ENCODE measurements around the gene PARP1. TPM values are rescaled to one million over a fixed set of nuclear protein-coding genes. Genes with fewer than 3 reads are reported as not detected.

PARP1 gene
- total RNA-seq, 1 donor from 2014 or later, result 168 TPM

DNA sequence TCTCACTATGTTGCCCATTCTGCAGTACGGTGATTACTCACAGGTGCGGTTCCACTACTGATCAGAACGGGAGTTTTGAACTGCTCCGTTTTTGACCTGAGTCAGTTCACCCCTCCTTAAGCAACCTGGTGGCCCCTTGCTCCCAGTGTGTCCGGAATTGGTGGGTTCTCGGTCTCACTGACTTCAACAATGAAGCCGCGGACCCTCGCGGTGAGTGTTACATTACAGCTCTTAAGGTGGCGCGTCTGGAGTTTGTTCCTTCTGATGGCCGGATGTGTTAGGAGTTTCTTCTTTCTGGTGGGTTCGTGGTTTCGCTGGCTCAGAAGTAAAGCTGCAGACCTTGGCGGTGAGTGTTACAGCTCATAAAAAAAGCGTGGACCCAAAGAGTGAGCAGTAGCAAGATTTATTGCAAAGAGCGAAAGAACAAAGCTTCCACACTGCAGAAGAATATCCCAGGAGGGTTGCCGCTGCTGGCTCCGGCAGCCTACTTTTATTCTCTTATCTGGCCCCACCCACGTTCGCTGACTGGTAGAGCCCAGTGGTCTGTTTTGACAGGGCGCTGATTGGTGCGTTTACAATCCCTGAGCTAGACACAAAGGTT lies 17.6 kb upstream of the PARP1 start:
- peaks cover 2% of the 10 kb centered on the region for H3K27me3 Mint-ChIP-seq (ENCODE audit: unreplicated experiment)
- no peak for DNase-seq
- H3K27ac Mint-ChIP-seq (ENCODE audit: unreplicated experiment), result no peak overlapping the region
- H3K36me3 Mint-ChIP-seq (ENCODE audit: unreplicated experiment), result peaks cover 6% of the 10 kb centered on the region
- peaks cover 4% of the 10 kb centered on the region for H3K9me3 Mint-ChIP-seq (ENCODE audit: unreplicated experiment)
- H3K4me3 Mint-ChIP-seq (ENCODE audit: unreplicated experiment), result no peak overlapping the region
- H3K4me1 Mint-ChIP-seq (ENCODE audit: low read depth, unreplicated experiment), result peaks cover 21% of the 10 kb centered on the region
- TF ChIP-seq, protein P1, sequence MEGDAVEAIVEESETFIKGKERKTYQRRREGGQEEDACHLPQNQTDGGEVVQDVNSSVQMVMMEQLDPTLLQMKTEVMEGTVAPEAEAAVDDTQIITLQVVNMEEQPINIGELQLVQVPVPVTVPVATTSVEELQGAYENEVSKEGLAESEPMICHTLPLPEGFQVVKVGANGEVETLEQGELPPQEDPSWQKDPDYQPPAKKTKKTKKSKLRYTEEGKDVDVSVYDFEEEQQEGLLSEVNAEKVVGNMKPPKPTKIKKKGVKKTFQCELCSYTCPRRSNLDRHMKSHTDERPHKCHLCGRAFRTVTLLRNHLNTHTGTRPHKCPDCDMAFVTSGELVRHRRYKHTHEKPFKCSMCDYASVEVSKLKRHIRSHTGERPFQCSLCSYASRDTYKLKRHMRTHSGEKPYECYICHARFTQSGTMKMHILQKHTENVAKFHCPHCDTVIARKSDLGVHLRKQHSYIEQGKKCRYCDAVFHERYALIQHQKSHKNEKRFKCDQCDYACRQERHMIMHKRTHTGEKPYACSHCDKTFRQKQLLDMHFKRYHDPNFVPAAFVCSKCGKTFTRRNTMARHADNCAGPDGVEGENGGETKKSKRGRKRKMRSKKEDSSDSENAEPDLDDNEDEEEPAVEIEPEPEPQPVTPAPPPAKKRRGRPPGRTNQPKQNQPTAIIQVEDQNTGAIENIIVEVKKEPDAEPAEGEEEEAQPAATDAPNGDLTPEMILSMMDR (IDR thresholded peaks at IDR 0.05; ENCODE audit: partially characterized antibody, unreplicated experiment), result no peak

DNA sequence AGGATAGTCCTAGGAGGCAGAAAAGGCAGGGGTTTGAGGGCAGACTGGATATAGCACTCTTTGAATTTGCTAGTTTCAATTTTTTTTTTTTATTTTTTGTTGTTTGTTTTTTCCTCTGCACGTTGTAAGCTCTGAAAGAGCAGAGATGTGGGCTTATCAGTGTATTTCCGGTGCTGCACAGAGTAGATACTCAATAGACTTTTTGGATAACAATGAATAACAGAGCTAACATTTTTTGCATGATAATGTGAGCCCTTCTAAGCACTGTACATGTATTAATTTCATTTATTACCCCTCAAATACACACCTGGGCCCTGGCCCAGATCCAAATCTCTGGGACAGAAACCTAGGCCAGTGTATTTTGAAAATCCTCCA lies 17.1 kb upstream of the PARP1 start:
- TF ChIP-seq, protein P1 (IDR thresholded peaks at IDR 0.05; ENCODE audit: partially characterized antibody, unreplicated experiment), result no peak
- Mint-ChIP-seq H3K27ac (ENCODE audit: unreplicated experiment) (no peak overlapping the region), H3K27me3 (ENCODE audit: unreplicated experiment) (peaks cover 2% of the 10 kb centered on the region), H3K9me3 (ENCODE audit: unreplicated experiment) (peaks cover 6% of the 10 kb centered on the region), H3K4me1 (ENCODE audit: low read depth, unreplicated experiment) (peaks cover 20% of the 10 kb centered on the region), H3K36me3 (ENCODE audit: unreplicated experiment) (peaks cover 6% of the 10 kb centered on the region), H3K4me3 (ENCODE audit: unreplicated experiment) (no peak overlapping the region)
- DNase-seq, result no peak

DNA sequence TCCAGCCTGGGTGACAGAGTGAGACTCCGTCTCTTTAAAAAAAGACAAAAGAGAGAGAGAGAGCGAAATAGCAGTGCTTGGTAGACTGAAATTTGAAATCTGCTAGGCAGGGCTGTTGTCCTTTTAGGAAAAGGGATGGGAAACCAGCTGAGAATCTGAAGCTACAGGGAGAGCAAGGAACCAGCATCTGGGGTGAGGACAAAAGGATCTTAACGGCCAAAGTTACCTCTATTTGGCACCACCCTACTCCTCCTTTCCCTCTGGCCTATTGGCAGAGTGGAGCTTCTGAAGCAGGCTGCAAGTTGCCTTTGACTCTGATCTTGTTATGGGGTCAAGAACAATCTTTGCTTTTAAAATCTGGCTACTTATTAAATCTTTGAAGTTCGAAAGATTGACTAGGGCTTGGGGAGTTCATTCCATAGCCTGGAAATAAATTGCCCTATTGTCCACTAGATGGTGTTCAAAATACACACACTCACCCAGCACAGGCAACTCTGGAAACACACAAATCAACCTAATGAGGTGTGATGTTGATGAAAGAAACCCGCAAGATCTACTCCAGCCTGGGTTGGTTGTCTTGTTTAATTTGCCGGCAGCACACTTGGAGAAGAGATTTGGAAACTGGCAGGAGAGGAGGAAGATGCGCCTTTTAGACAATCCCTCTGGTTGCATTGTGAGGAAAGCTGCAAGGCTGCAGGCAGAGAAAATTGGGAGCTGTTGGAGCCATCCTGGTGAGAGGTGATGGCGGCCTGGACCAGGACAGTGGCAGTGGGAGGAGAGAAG lies 16.5 kb upstream of the PARP1 start:
- Mint-ChIP-seq H3K27me3 (ENCODE audit: unreplicated experiment) (peaks cover 3% of the 10 kb centered on the region), H3K4me1 (ENCODE audit: low read depth, unreplicated experiment) (peaks cover 20% of the 10 kb centered on the region), H3K4me3 (ENCODE audit: unreplicated experiment) (no peak overlapping the region), H3K27ac (ENCODE audit: unreplicated experiment) (no peak overlapping the region), H3K9me3 (ENCODE audit: unreplicated experiment) (peaks cover 6% of the 10 kb centered on the region), H3K36me3 (ENCODE audit: unreplicated experiment) (peaks cover 6% of the 10 kb centered on the region)
- TF ChIP-seq, protein P1 (IDR thresholded peaks at IDR 0.05; ENCODE audit: partially characterized antibody, unreplicated experiment), result peak; percentile 68
- DNase-seq, result no peak

DNA sequence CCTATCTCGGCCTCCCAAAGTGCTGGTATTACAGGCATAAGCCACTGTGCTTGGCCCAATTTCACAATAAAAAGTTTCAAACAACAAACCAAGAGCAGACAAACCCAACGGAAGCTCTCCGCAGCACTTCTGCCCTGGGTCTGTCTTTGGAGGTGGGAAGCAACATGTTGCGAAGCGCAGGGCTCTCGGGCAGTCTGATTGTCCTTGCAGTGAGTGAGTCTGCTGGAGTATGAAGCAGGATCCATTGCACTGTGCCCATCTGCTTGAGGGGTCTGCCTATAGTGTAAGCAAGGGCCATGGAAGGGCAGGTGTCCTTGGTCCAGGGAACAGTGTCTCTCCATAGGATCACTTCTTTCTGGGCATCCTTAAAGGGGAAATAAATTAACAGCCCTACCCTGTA lies 14.6 kb upstream of the PARP1 start:
- peaks cover 4% of the 10 kb centered on the region for H3K9me3 Mint-ChIP-seq (ENCODE audit: unreplicated experiment)
- peaks cover 4% of the 10 kb centered on the region for H3K27me3 Mint-ChIP-seq (ENCODE audit: unreplicated experiment)
- DNase-seq, result no peak
- H3K4me1 Mint-ChIP-seq (ENCODE audit: low read depth, unreplicated experiment), result peaks cover 9% of the 10 kb centered on the region
- H3K27ac Mint-ChIP-seq (ENCODE audit: unreplicated experiment), result no peak overlapping the region
- no peak overlapping the region for H3K4me3 Mint-ChIP-seq (ENCODE audit: unreplicated experiment)
- peaks cover 6% of the 10 kb centered on the region for H3K36me3 Mint-ChIP-seq (ENCODE audit: unreplicated experiment)
- TF ChIP-seq, protein P1 (IDR thresholded peaks at IDR 0.05; ENCODE audit: partially characterized antibody, unreplicated experiment), result no peak

DNA sequence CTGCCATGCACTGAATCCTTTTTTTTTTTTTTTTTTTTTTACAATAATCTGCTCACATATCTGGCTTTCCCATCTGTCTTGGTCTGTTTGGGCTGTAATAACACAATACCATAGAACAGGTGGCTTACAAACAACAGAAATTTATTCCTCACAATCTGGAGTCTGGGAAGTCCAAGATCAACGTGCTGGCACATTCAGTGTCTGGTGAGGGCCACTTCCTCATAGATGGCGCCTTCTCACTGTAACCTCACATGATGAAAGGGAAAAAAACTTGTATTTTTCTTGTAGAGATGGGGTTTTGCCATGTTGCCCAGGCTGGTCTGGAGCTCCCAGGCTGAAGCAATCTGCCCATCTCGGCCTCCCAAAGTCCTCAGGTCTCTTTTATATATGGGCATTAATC lies 13.0 kb upstream of the PARP1 start:
- DNase-seq, result no peak
- H3K9me3 Mint-ChIP-seq (ENCODE audit: unreplicated experiment), result peaks cover 1% of the 10 kb centered on the region
- H3K27me3 Mint-ChIP-seq (ENCODE audit: unreplicated experiment), result peaks cover 4% of the 10 kb centered on the region
- H3K4me3 Mint-ChIP-seq (ENCODE audit: unreplicated experiment), result no peak overlapping the region
- H3K27ac Mint-ChIP-seq (ENCODE audit: unreplicated experiment), result no peak overlapping the region
- no peaks in the 10 kb centered on the region for H3K36me3 Mint-ChIP-seq (ENCODE audit: unreplicated experiment)
- TF ChIP-seq, protein P1 (IDR thresholded peaks at IDR 0.05; ENCODE audit: partially characterized antibody, unreplicated experiment), result no peak
- H3K4me1 Mint-ChIP-seq (ENCODE audit: low read depth, unreplicated experiment), result peaks cover 3% of the 10 kb centered on the region
